HUES48 (cell line): ENCODE data around the gene GRAPL.
"Not testable (repeated sequence)": the region's sequence is repeated elsewhere in the genome, so short reads cannot be mapped to it uniquely, and the experiment has no call there.

Experiments used
- H3K27ac ChIP-seq: one replicate; pipeline ENCODE4 v1.7.0; 2013; ENCODE audit warnings: low read depth, low read length, inconsistent platforms
- H3K27me3 ChIP-seq: 2 replicates; pipeline ENCODE4 v1.6.1; 2013; ENCODE audit warnings: mild to moderate bottlenecking, low read length; ENCODE audit not compliant: control insufficient read depth, insufficient read depth
- H3K36me3 ChIP-seq: 2 replicates; pipeline ENCODE4 v1.6.1; 2013; ENCODE audit warnings: low read length; ENCODE audit not compliant: control insufficient read depth, insufficient read depth
- H3K4me1 ChIP-seq: 2 replicates; pipeline ENCODE4 v1.6.1; 2013; ENCODE audit warnings: mild to moderate bottlenecking, low read length; ENCODE audit not compliant: control insufficient read depth, insufficient read depth
- H3K4me3 ChIP-seq: 2 replicates; pipeline ENCODE4 v1.5.1; 2013; ENCODE audit warnings: mild to moderate bottlenecking, low read depth, low read length
- H3K9ac ChIP-seq: 2 replicates; pipeline ENCODE4 v1.6.1; 2013; ENCODE audit warnings: mild to moderate bottlenecking, low read depth, low read length, moderate library complexity
- H3K9me3 ChIP-seq: 2 replicates; pipeline ENCODE4 v1.6.1; 2013; ENCODE audit warnings: low read length; ENCODE audit not compliant: control insufficient read depth, insufficient read depth

The GRAPL gene

GRCh38 chr17:19112459-19112826, 14.9 kb upstream of the GRAPL start:
- not testable (repeated sequence) for H3K27me3 ChIP-seq, H3K9me3 ChIP-seq, H3K36me3 ChIP-seq, H3K9ac ChIP-seq, H3K4me1 ChIP-seq, H3K27ac ChIP-seq, H3K4me3 ChIP-seq

DNA sequence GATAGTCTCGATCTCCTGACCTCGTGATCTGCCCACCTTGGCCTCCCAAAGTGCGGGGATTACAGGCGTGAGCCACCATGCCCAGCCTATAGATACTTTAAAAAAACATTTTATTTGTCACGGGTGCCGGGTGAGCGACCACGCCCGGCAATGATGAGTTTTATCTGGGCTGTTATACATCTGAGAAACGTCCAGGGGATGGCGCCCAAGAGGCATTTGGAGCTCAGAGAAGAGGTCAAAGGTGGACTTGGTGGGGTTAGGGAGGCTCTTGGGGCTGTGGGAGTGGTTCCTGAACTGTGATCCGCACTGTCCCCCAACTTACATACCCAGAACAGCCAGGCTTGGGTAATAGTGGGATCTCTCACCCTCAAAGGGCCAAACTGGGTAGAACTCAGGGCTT, 8.7 kb upstream of the GRAPL start:
- not testable (repeated sequence) for H3K36me3 ChIP-seq, H3K27me3 ChIP-seq, H3K4me1 ChIP-seq, H3K9ac ChIP-seq, H3K4me3 ChIP-seq, H3K9me3 ChIP-seq, H3K27ac ChIP-seq

DNA sequence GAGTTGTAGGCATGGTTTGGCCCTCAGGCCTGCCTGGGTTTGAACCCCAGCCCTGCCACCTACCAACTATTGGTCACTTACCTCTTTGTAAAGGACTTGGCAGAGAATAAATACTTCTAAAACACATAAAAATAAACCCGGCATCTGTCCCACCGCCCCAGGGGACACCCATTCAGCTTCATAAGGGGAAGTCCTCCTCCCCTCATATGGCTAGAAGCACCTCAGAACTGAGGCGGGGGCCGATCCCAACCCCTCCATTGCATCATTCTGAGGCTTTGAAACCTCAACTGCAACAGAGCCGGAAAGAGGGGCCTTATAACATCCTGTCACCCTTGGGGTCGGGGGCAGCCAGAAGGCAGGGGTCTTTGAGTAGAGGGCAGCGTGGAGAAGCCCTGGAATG, 2.1 kb upstream of the GRAPL start:
- not testable (repeated sequence) for H3K9ac ChIP-seq, H3K9me3 ChIP-seq, H3K4me3 ChIP-seq, H3K36me3 ChIP-seq, H3K4me1 ChIP-seq, H3K27ac ChIP-seq, H3K27me3 ChIP-seq

GRCh38 chr17:19129500-19129899, 2.1 kb downstream of the GRAPL start:
- H3K9ac ChIP-seq, H3K27ac ChIP-seq: not testable (repeated sequence)

GRCh38 chr17:19131108-19131507, 3.7 kb downstream of the GRAPL start:
- H3K4me1 ChIP-seq, H3K4me3 ChIP-seq, H3K9me3 ChIP-seq, H3K36me3 ChIP-seq, H3K27me3 ChIP-seq, H3K27ac ChIP-seq, H3K9ac ChIP-seq: not testable (repeated sequence)

More at GRCh38 chr17:19129500-19129899, 2.1 kb downstream of the GRAPL start:
- not testable (repeated sequence) for H3K9me3 ChIP-seq, H3K36me3 ChIP-seq, H3K4me1 ChIP-seq, H3K4me3 ChIP-seq, H3K27me3 ChIP-seq

DNA sequence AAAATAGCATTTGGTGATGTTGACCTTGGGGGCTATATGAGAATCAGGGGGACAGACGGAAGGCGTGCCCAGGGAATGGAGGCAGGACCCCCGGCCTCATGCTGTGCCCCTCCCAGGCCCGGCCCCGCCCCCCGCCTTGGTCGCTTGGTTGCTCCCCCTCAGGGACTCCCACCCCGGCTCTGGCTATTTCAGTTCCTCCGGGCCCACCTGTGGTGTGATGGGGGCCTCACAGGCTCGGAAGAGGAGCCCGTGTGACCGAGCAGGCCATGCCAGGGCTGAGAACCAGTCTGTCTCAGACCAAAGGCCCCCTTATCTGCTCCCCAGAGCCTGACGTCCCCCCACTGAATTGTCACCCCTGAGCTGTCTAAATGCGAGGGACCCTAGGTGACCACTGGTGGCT, 4.4 kb downstream of the GRAPL start:
- not testable (repeated sequence) for H3K4me1 ChIP-seq, H3K27me3 ChIP-seq, H3K36me3 ChIP-seq, H3K9ac ChIP-seq, H3K4me3 ChIP-seq, H3K9me3 ChIP-seq, H3K27ac ChIP-seq

DNA sequence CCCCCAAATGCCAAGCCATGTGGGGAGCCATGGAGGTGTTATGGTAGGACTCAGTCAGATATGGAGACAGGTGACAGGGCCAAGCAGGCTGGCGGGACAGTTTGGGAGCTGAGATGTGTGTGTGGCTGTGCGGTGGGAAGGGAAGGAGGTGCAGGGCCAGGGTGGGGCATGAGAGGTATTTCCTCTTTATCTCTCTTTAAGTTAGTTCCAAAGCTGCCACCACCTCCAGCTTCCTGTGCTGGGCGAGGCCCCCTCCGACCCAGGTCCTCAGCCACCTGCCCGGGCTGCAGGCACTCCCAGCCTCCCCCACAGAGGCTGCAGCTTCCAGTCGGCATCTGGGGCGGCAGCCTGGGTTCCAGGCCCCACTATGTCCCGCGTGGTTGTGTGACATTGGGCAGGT, 6.4 kb downstream of the GRAPL start:
- H3K9ac ChIP-seq, H3K9me3 ChIP-seq, H3K36me3 ChIP-seq, H3K27me3 ChIP-seq, H3K27ac ChIP-seq, H3K4me1 ChIP-seq, H3K4me3 ChIP-seq: not testable (repeated sequence)

DNA sequence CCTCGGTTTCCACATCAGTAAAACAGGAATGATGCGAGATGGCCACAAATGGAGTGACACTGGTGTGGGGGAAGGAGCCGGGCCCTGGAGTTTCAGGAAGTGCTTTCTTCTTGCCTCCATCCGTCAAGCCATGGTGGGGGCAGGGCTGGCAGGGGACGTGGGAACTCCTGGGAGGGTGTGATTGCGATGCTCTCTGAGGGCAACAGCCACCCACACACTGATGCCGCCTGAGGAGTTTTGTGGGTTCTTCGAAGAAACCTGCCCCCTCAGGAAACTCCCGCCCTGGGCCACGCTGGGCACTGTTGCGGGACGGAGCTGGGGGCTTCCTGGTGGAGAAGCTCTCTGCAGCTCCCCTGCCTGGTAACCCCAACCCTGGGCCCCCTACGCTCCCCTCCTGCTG, 8.0 kb downstream of the GRAPL start:
- H3K9ac ChIP-seq, H3K27ac ChIP-seq, H3K4me3 ChIP-seq, H3K27me3 ChIP-seq, H3K4me1 ChIP-seq, H3K9me3 ChIP-seq, H3K36me3 ChIP-seq: not testable (repeated sequence)

DNA sequence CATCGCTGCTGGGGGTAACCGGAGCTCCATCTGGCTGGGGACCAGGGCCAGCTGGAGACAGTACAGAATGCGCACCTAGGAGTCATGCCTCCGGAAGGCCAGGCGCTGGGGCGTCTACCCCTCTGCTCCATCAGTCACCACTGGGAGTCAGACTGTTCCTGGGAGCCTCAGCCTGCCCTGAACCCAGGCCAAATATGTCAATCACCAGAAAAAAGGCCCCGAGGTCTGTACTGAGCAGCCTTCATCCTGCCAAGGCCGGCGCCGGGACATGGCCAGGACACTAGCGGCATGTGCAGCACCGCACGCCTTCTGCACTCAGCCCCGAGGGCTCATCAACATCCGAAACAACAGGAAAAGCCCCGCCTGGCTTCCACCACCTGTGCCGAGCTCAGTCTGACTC, 8.7 kb downstream of the GRAPL start:
- not testable (repeated sequence) for H3K9me3 ChIP-seq, H3K4me3 ChIP-seq, H3K27ac ChIP-seq, H3K27me3 ChIP-seq, H3K36me3 ChIP-seq, H3K4me1 ChIP-seq, H3K9ac ChIP-seq

- H3K27ac ChIP-seq, result not testable (repeated sequence)
Measured at GRCh38 chr17:19136605-19137004, 9.2 kb downstream of the GRAPL start.

GRCh38 chr17:19137959-19138358, 10.6 kb downstream of the GRAPL start:
- not testable (repeated sequence) for H3K4me3 ChIP-seq, H3K36me3 ChIP-seq, H3K4me1 ChIP-seq, H3K9me3 ChIP-seq, H3K9ac ChIP-seq, H3K27ac ChIP-seq, H3K27me3 ChIP-seq

More at GRCh38 chr17:19136605-19137004, 9.2 kb downstream of the GRAPL start:
- not testable (repeated sequence) for H3K9ac ChIP-seq, H3K36me3 ChIP-seq, H3K4me1 ChIP-seq, H3K4me3 ChIP-seq, H3K27me3 ChIP-seq, H3K9me3 ChIP-seq

DNA sequence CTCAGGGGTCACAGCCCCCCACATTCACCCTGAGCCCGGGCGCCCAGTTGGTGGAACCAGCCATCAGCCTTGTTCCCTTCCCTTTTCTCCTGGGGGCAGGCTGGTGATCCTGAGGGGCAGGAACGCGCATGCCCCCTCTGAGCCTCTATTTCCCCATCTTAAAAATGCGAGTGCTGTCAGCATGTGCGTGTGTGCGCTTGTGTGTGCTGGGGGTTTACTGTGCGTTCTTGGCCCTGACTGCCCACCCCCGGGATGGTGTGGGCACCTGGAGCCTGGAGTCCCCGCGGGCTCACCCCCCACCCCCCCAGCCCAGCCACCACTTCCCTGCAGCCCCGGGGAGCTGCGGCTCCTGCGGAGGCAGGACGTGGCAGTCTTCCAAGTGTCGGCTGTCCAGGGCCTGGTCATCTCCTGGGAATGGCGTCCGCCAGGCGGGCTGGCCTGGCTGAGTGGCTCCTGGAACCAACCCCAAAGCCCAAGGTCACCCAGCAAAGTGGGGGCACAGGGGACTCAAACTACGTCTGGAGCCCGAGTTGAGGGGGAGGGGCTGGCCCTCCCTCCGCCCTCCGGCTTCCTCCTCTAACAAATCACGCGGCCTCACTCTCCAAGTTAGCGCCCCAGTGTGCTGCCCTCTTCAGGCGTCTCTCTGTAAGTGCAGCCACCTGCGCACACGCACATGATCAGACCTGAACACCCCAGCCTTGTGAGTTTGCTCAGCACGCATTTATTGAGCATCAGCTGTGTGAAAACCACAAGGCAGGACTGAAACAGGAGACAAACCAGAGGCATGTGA, 14.2 kb downstream of the GRAPL start:
- H3K36me3 ChIP-seq, H3K4me3 ChIP-seq, H3K4me1 ChIP-seq, H3K27me3 ChIP-seq, H3K9ac ChIP-seq, H3K27ac ChIP-seq, H3K9me3 ChIP-seq: not testable (repeated sequence)
